Stomach (tissue), 9 donors: ENCODE results near the gene ADM2. TPM values are rescaled to one million over a fixed set of nuclear protein-coding genes. Genes with fewer than 3 reads are reported as not detected.
A peak's percentile ranks its signal among the peaks of the same experiment; 100 is the strongest.

Experiments used
- DNase-seq, 2 donors: peaks; one replicate each; pipeline versions ENCODE4 v3.0.0 to v3.0.0-alpha.2; 2013 to 2019
- H3K27ac ChIP-seq, 5 donors: fragments of 200-600 bp in 4 of 5; sonication (generic) in 4 of 5; one replicate each; pipeline ENCODE4 v1.5.1; 2013 to 2019; ENCODE audit warnings: mild to moderate bottlenecking in 1 of 5, moderate library complexity in 1 of 5
- H3K27me3 ChIP-seq, 3 donors: fragments of 200-600 bp; sonication (generic); one replicate each; pipeline ENCODE4 v1.5.1; 2017 to 2019; ENCODE audit warnings: mixed run types in 1 of 3
- H3K36me3 ChIP-seq, 4 donors: fragments of 200-600 bp; sonication (generic); 1 replicate in 3 of 4; 2 replicates in 1 of 4; pipeline ENCODE4 v1.5.1; 2016 to 2019
- H3K4me1 ChIP-seq, 4 donors: fragments of 200-600 bp; sonication (generic); one replicate each; pipeline ENCODE4 v1.5.1; 2016 to 2019
- H3K4me3 ChIP-seq, 4 donors: fragments of 200-600 bp; sonication (generic) in 3 of 4; one replicate each; pipeline ENCODE4 v1.5.1; 2016 to 2019; ENCODE audit warnings: mild to moderate bottlenecking in 1 of 4
- H3K9me3 ChIP-seq, 4 donors: fragments of 200-600 bp; sonication (generic); one replicate each; pipeline ENCODE4 v1.5.1; 2016 to 2019
- CTCF ChIP-seq, 7 experiments: fragments of 450-650 bp in 4 of 7; fragments of 200-600 bp in 3 of 7; sonication (generic) in 3 of 7; IDR thresholded peaks; one replicate each; pipeline ENCODE4 v1.5.1; 2016 to 2019; ENCODE audit warnings: antibody characterized with exemption in 7 of 7, control low read depth in 2 of 7, mild to moderate bottlenecking in 1 of 7
- EP300 ChIP-seq: sonication (generic); formaldehyde crosslinking; IDR thresholded peaks from one replicate; pipeline ENCODE4 v1.6.1; 2017; ENCODE audit warnings: antibody characterized with exemption
- POLR2A ChIP-seq, 4 donors: fragments of 450-650 bp; IDR thresholded peaks; one replicate each; pipeline ENCODE4 v1.6.1; 2016; ENCODE audit warnings: antibody characterized with exemption in 4 of 4, control low read depth in 2 of 4, mild to moderate bottlenecking in 1 of 4, moderate library complexity in 1 of 4
- POLR2AphosphoS5 ChIP-seq, 3 donors: sonication (generic); formaldehyde crosslinking; IDR thresholded peaks; one replicate each; pipeline ENCODE4 v1.6.1; 2016; ENCODE audit warnings: antibody characterized with exemption in 3 of 3
- WGBS, 5 donors: extraction: QIAGEN DNeasy Blood & Tissue Kit in 3 of 5; methylation state at CpG; one replicate each; pipeline versions ENCODE4 v1.1.5 to v1.1.7; 2013 to 2018; 5-methylcytosine and 5-hydroxymethylcytosine counted together
- intact Hi-C: fragments of 100-400 bp; cut with DNase I; formaldehyde crosslinking; loops from one replicate; pipeline ENCODE4 v1.15.1; 2023; ENCODE audit warnings: low total_unique reads
- polyA plus RNA-seq, 3 donors: library from polyadenylated mRNA; stranded (reverse); fragments of 200-250 nt; gene quantifications; one replicate each; pipeline ENCODE4 v1.2.3, GENCODE V29; 2013
- total RNA-seq, 5 donors: library from RNA; depleted of rRNA; stranded (reverse); fragments of >200 nt; gene quantifications; one replicate each; pipeline versions ENCODE4 v1.1.0 to v1.2.3, GENCODE V29; 2014 to 2016
- donor health status: healthy with polysubstance abuse.
- donor health status: Bipolar disorder and iron deficiency.
- donor health status: healthy.

Gene ADM2
- total and polyA plus RNA-seq, 8 donors = 0.37 to 3.7 (median 1.5) TPM; not detected in 3

- Histone ChIP-seq H3K27me3 (peaks cover 7 to 85% (median 25%) of the 10 kb centered on the region in 3 donors), H3K27ac (peak overlapping the region in 3 of 5 donors; percentile 12 to 74 (median 60)), H3K36me3 (no peaks in the 10 kb centered on the region), H3K4me3 (no peak overlapping the region), H3K4me1 (peaks cover 24 to 51% (median 46%) of the 10 kb centered on the region in 4 donors), H3K9me3 (no peaks in the 10 kb centered on the region)
- 46 to 55% (median 50%) methylated on average over 29 of the region's 29 CpGs for WGBS, 5 donors
- no peak for TF ChIP-seq POLR2A (IDR thresholded peaks at IDR 0.05)
- no peak for TF ChIP-seq POLR2AphosphoS5 (IDR thresholded peaks at IDR 0.05)
- no peak for TF ChIP-seq CTCF (IDR thresholded peaks at IDR 0.05)
- no peak for TF ChIP-seq EP300
- intact Hi-C loops = no loop called here
- peak in 1 of 2 donors; percentile 86 for DNase-seq
Measured at GRCh38 chr22:50485221-50486131, 4.1 kb downstream of the ADM2 start.

GRCh38 chr22:50486561-50487289 is 5.4 kb downstream of the ADM2 start, which contains the start of gene MIOX:
TSS of gene MIOX (plus strand) at chr22:50486859. CDS start at chr22:50486898, 39 bp downstream.
- no peaks in the 10 kb centered on the region for H3K36me3 ChIP-seq
- TF ChIP-seq POLR2AphosphoS5 (IDR thresholded peaks at IDR 0.05) (no peak), POLR2A (IDR thresholded peaks at IDR 0.05) (no peak), EP300 (no peak), CTCF (IDR thresholded peaks at IDR 0.05) (no peak)
- intact Hi-C loops = no loop called here
- no peaks in the 10 kb centered on the region for H3K9me3 ChIP-seq
- no peak for DNase-seq
- 56 to 76% (median 62%) methylated on average over 17 to 23 of the region's 23 CpGs for WGBS, 5 donors
- H3K4me3 ChIP-seq = no peak within 1 kb of the TSS
- H3K4me1 ChIP-seq = peaks cover 16 to 43% (median 37%) of the 10 kb centered on the region in 4 donors
- H3K27ac ChIP-seq = peak within 1 kb of the TSS in 1 of 5 donors; percentile 12
- peaks cover 2 to 72% (median 13%) of the 10 kb centered on the region in 3 donors for H3K27me3 ChIP-seq

GRCh38 chr22:50487290-50488005 is 6.1 kb downstream of the ADM2 start:
- Histone ChIP-seq H3K4me3 (no peak overlapping the region), H3K27me3 (peaks cover 0 to 65% (median 6%) of the 10 kb centered on the region in 3 donors), H3K27ac (no peak overlapping the region), H3K36me3 (no peaks in the 10 kb centered on the region), H3K4me1 (peaks cover 9 to 36% (median 29%) of the 10 kb centered on the region in 4 donors), H3K9me3 (no peaks in the 10 kb centered on the region)
- 81 to 93% (median 83%) methylated on average over 7 to 23 of the region's 23 CpGs for WGBS, 5 donors
- intact Hi-C loops = no loop called here
- TF ChIP-seq POLR2AphosphoS5 (IDR thresholded peaks at IDR 0.05) (no peak), CTCF (IDR thresholded peaks at IDR 0.05) (no peak), POLR2A (IDR thresholded peaks at IDR 0.05) (no peak), EP300 (no peak)
- no peak for DNase-seq
